GM20000 (cell line): ENCODE measurements around the gene DPYSL4.
A peak's percentile ranks its signal among the peaks of the same experiment; 100 is the strongest.

Source experiments
- DNase-seq: peaks from one replicate; pipeline ENCODE4 v3.0.0; 2012; ENCODE audit warnings: low spot score
- TF ChIP-seq, protein P1 (sequence below): IDR thresholded peaks from 2 replicates; pipeline ENCODE4 v1.5.1; 2012; ENCODE audit warnings: mild to moderate bottlenecking, control low read depth; ENCODE audit errors: extremely low read depth, missing control alignments

Gene DPYSL4

DNA sequence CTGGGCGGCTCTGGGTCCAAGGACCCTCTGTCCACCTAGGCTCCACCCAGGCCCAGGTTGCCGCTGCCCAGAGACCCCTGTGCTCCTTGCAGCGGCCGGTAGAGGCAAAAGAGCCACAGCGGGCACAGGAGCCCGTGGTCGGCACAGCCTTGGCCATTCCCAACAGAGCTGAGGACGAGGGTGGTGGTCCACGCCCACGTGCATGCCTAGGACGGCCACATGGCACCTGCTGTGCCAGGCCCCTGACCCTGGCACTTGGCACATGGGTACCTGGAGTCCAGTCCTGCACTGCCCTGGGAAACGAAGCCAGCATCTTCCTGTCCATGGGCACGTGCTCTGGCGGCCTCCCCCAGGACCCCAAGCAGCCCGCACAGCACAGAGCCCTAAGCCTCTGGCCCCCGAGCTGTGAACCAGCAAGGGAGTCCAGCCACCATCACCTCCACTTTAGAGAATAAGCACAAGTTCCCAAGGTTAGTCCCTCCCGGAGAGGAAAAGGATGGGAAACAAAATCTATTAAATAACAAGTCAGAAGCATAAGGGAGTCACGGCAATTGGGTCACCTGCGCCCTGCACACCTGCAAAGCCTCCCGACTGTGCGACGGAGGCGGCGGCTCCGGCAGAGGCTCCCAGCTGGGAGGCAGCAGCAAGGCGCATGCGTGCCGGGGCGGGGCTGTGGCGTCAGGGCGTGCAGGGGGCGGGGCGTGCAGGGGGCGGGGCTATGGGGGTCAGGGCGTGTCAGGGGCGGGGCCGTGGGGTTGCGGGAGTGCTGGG, 61.9 kb downstream of the DPYSL4 start:
- TF ChIP-seq, protein P1, sequence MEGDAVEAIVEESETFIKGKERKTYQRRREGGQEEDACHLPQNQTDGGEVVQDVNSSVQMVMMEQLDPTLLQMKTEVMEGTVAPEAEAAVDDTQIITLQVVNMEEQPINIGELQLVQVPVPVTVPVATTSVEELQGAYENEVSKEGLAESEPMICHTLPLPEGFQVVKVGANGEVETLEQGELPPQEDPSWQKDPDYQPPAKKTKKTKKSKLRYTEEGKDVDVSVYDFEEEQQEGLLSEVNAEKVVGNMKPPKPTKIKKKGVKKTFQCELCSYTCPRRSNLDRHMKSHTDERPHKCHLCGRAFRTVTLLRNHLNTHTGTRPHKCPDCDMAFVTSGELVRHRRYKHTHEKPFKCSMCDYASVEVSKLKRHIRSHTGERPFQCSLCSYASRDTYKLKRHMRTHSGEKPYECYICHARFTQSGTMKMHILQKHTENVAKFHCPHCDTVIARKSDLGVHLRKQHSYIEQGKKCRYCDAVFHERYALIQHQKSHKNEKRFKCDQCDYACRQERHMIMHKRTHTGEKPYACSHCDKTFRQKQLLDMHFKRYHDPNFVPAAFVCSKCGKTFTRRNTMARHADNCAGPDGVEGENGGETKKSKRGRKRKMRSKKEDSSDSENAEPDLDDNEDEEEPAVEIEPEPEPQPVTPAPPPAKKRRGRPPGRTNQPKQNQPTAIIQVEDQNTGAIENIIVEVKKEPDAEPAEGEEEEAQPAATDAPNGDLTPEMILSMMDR = no peak
- peak; percentile 94 for DNase-seq

DNA sequence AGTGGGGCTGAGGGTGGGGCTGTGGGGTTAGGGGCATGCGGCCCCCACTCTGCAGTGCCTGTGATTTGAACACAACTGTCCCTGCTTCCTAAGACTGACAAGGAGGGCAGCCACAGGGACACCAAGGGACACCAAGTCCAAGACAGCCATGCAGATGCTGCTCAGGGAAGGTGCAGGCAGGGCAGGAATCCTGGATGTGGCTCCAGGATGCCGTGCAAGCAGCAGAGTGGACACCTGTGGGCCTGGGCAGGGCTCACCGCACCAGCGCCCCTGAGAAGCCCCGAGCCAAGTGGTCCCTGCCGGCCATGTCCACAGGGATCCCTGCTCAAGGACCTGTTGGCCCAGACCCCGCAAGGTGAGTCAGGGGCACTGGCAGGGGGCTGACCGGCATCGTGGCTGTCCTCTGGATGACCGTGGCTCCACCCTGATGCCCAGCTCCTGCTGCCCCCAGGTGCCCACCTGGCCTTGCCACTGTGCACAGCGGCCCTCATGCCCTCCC, 62.5 kb downstream of the DPYSL4 start:
- TF ChIP-seq, protein P1 = no peak
- DNase-seq = no peak

DNA sequence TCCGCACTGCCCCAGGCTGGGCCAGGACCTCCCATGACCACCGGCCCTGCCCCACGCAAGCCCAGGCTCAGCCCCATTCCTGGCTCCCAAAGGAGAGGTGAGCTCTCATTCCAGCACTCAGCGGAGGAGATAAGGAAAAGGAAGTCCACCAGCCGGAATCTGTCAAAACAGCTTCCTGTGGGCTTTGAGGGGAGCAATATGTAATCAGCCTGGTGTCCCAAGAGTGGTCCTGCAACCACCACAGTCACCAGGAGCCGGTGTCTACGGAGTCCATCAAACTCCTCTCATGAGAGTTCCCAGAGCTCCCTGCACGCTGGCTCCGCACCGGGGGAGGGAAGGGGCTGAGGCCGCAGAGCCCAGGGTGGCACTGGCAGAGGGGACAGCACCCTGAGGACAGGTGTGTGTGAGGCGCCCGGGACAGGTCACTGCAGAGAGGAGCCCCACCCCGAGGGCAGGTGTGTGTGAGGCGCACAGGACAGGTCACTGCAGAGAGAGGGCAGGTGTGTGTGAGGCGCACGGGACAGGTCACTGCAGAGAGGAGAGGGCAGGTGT, 63.2 kb downstream of the DPYSL4 start:
- no peak for DNase-seq
- TF ChIP-seq, protein P1 = no peak

DNA sequence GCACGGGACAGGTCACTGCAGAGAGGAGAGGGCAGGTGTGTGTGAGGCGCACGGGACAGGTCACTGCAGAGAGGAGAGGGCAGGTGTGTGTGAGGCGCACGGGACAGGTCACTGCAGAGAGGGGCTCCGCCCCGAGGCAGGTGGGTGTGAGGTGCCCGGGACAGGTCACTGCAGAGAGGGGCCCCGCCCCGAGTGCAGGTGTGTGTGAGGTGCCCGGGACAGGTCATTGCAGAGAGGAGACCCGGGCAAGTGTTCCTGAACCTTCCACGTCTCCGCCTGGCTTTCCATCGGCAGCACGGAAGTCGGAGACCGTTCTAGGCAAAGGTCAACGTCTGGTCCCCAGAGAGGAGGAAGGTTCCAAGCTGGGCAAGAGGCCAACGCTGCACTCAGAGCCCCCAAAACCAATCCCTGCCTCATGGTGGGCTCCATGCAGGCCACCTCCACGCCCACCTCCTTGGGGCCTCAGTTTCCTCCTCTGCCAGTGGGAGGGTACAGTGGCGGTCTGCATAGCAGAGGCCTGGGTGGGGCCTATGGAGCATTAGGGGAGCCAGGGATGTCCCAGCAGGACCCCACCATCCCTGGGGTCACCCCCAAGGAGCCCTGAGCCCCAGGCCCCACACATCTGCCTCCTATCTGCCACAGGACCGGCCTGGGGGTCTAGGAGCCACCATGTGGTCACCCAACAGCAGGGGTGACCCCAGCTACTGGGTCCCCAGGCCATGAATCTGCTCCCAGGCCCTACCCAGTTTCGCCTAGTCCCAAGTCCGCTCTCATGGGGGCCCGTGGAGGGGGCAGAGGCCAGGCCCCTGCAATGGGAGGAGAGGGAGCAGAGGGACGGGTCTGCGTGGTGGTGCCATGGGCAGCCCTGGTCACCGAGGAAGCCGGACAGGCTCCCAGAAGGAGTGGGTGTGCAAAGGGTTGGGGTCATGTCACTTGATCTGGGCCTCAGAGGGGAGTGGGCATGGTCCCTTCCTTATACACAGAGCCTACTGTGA, 64.0 kb downstream of the DPYSL4 start:
- DNase-seq = no peak
- TF ChIP-seq, protein P1 = no peak

DNA sequence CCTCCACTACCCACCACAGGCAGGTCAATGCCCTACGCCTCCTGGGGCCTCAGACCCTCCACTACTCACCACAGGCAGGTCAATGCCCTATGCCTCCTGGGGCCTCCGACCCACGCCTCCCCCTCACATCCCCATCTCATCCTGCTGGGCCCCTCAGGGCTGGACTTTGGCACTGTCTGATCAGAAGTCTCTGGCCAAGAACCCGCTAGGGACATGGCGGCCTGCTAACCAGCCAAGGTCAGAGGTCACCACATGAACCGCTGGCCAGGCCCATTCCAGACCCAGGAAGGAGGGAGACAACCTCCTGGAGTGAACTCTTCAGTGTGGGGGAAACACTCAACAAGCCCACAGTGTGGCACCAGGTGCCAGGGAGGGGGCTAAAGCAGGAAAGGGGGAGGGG, 65.2 kb downstream of the DPYSL4 start:
- DNase-seq = no peak
- TF ChIP-seq, protein P1 = no peak

DNA sequence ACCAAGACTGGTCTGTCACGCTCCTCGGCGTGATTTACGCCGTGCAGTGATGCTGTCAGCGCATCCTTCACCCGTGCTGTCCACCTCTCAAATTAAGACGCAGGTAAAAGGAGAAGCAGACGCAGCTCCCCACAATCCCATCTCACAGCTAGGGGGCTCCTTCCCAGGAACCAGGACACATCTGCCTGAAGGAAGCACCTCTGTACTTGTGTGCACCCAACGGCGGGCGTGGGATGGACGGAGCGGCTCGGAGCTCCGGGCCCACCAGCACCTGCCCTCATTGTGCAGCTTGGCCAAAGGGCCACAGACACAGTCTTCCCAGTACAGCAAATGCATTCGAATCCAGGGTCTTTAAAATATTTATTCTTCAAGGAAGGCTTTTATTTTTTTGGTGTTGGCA, 65.7 kb downstream of the DPYSL4 start:
- DNase-seq = no peak
- TF ChIP-seq, protein P1 = no peak
